SK-N-SH treated with all-trans-retinoic acid at 6 μM for 48 hours (cell line): ENCODE data around the gene ANKRD33B.

ENCODE experiments used
- ATAC-seq: fragments of 200-7000 bp; cut with Tn5 transposase; 3 replicates; pipeline ENCODE4 v1.9.1; 2020; ENCODE audit warnings: mild to moderate bottlenecking, moderate library complexity
- ARNTL ChIP-seq: fragments of 450-650 bp; formaldehyde crosslinking; IDR thresholded peaks from 2 replicates; pipeline ENCODE4 v1.5.0; 2020; ENCODE audit warnings: low read depth, mild to moderate bottlenecking, moderate library complexity, borderline replicate concordance
- BACH2 ChIP-seq: fragments of 250-450 bp; sonication (Bioruptor Pico); IDR thresholded peaks from 2 replicates; pipeline ENCODE4 v1.9.0; 2021; ENCODE audit warnings: mild to moderate bottlenecking, borderline replicate concordance
- CREB5 ChIP-seq: fragments of 250-450 bp; sonication (Bioruptor Pico); IDR thresholded peaks from 2 replicates; pipeline ENCODE4 v1.5.1; 2020; ENCODE audit warnings: low read depth, mild to moderate bottlenecking, moderate library complexity
- CSDC2 ChIP-seq: fragments of 250-450 bp; sonication (Bioruptor Pico); IDR thresholded peaks from 2 replicates; pipeline ENCODE4 v1.5.0; 2020; ENCODE audit warnings: mild to moderate bottlenecking, moderate library complexity
- CSRNP3 ChIP-seq: fragments of 250-450 bp; sonication (Bioruptor Pico); IDR thresholded peaks from 2 replicates; pipeline ENCODE4 v1.5.1; 2021; ENCODE audit warnings: mild to moderate bottlenecking, moderate library complexity
- ESRRG ChIP-seq: fragments of 250-450 bp; sonication (Bioruptor Pico); IDR thresholded peaks from 2 replicates; pipeline ENCODE4 v1.6.1; 2021; ENCODE audit warnings: mild to moderate bottlenecking
- GLIS3 ChIP-seq: fragments of 250-450 bp; sonication (Bioruptor Pico); IDR thresholded peaks from 2 replicates; pipeline ENCODE4 v1.5.0; 2020; ENCODE audit warnings: mild to moderate bottlenecking, moderate library complexity
- ISL1 ChIP-seq: fragments of 250-450 bp; sonication (Bioruptor Pico); IDR thresholded peaks from 2 replicates; pipeline ENCODE4 v2.1.2; 2022; ENCODE audit warnings: mild to moderate bottlenecking, moderate library complexity
- OSR1 ChIP-seq: fragments of 250-450 bp; sonication (Bioruptor Pico); IDR thresholded peaks from 2 replicates; pipeline ENCODE4 v1.8.0; 2022; ENCODE audit warnings: moderate library complexity, mild to moderate bottlenecking, inconsistent platforms
- PATZ1 ChIP-seq: fragments of 250-450 bp; sonication (Bioruptor Pico); IDR thresholded peaks from 2 replicates; pipeline ENCODE4 v1.8.0; 2020; ENCODE audit warnings: mild to moderate bottlenecking, moderate library complexity, borderline replicate concordance
- POU6F1 ChIP-seq: fragments of 250-450 bp; sonication (Bioruptor Pico); IDR thresholded peaks from 2 replicates; pipeline ENCODE4 v1.8.0; 2021; ENCODE audit warnings: low read depth, mild to moderate bottlenecking, moderate library complexity, borderline replicate concordance
- PPARA ChIP-seq: fragments of 250-450 bp; sonication (Bioruptor Pico); IDR thresholded peaks from 2 replicates; pipeline ENCODE4 v1.5.0; 2020; ENCODE audit warnings: mild to moderate bottlenecking, borderline replicate concordance
- RARB ChIP-seq: fragments of 250-450 bp; sonication (Bioruptor Pico); IDR thresholded peaks from 2 replicates; pipeline ENCODE4 v1.8.0; 2021; ENCODE audit warnings: mild to moderate bottlenecking, moderate library complexity
- SNAI2 ChIP-seq: fragments of 250-450 bp; sonication (Bioruptor Pico); IDR thresholded peaks from 2 replicates; pipeline ENCODE4 v1.5.0; 2020; ENCODE audit warnings: mild to moderate bottlenecking, moderate library complexity
- TCF4 ChIP-seq: fragments of 250-450 bp; sonication (Bioruptor Pico); IDR thresholded peaks from 2 replicates; pipeline ENCODE4 v1.8.0; 2021; ENCODE audit warnings: mild to moderate bottlenecking, moderate library complexity, borderline replicate concordance
- TOX ChIP-seq: fragments of 250-450 bp; sonication (Bioruptor Pico); IDR thresholded peaks from 2 replicates; pipeline ENCODE4 v1.8.0; 2021; ENCODE audit warnings: mild to moderate bottlenecking, moderate library complexity, borderline replicate concordance
- TSHZ2 ChIP-seq: fragments of 250-450 bp; sonication (Bioruptor Pico); IDR thresholded peaks from 2 replicates; pipeline ENCODE4 v1.5.0; 2020; ENCODE audit warnings: mild to moderate bottlenecking, moderate library complexity
- ZC3H10 ChIP-seq: fragments of 250-450 bp; sonication (Bioruptor Pico); IDR thresholded peaks from 2 replicates; pipeline ENCODE4 v1.5.1; 2021; ENCODE audit warnings: mild to moderate bottlenecking, moderate library complexity
- ZFP30 ChIP-seq: fragments of 450-650 bp; formaldehyde crosslinking; IDR thresholded peaks from 2 replicates; pipeline ENCODE4 v1.5.0; 2022; ENCODE audit warnings: mild to moderate bottlenecking, moderate library complexity
- ZNF565 ChIP-seq: fragments of 450-650 bp; formaldehyde crosslinking; conservative IDR thresholded peaks from 2 replicates; pipeline ENCODE4 v1.5.0; 2020; ENCODE audit warnings: low read depth, mild to moderate bottlenecking, moderate library complexity
- ZNF70 ChIP-seq: fragments of 450-650 bp; formaldehyde crosslinking; IDR thresholded peaks from 2 replicates; pipeline ENCODE4 v1.5.0; 2020; ENCODE audit warnings: mild to moderate bottlenecking, moderate library complexity
- ZNF8 ChIP-seq: fragments of 450-650 bp; formaldehyde crosslinking; IDR thresholded peaks from 2 replicates; pipeline ENCODE4 v1.5.0; 2020; ENCODE audit warnings: mild to moderate bottlenecking, moderate library complexity

Gene ANKRD33B

GRCh38 chr5:10685115-10685521 is 121.2 kb downstream of the ANKRD33B start:
- no peak for ATAC-seq
- no peak for TF ChIP-seq OSR1 (CRISPR knock-in tag)

- TF ChIP-seq ZNF565 (no peak), RARB (CRISPR knock-in tag) (no peak), ZNF70 (no peak), TOX (CRISPR knock-in tag) (no peak), CREB5 (CRISPR knock-in tag) (no peak), ZC3H10 (CRISPR knock-in tag) (no peak), TSHZ2 (CRISPR knock-in tag) (no peak), POU6F1 (CRISPR knock-in tag) (no peak), TCF4 (no peak), CSDC2 (CRISPR knock-in tag) (no peak), PPARA (CRISPR knock-in tag) (no peak), OSR1 (CRISPR knock-in tag) (no peak), SNAI2 (no peak), ARNTL (CRISPR knock-in tag) (no peak), BACH2 (CRISPR knock-in tag) (no peak)
- no peak for ATAC-seq
Observed at GRCh38 chr5:10686890-10687289, 123.0 kb downstream of the ANKRD33B start.

GRCh38 chr5:10688651-10689171 is 124.8 kb downstream of the ANKRD33B start:
- TF ChIP-seq ZNF70 (no peak), GLIS3 (no peak), ISL1 (no peak), RARB (CRISPR knock-in tag) (no peak), ZNF565 (no peak), TSHZ2 (CRISPR knock-in tag) (no peak), ZFP30 (CRISPR knock-in tag) (no peak), ZNF8 (CRISPR knock-in tag) (no peak), ESRRG (no peak), CSDC2 (CRISPR knock-in tag) (no peak), PATZ1 (no peak), CREB5 (CRISPR knock-in tag) (no peak), CSRNP3 (CRISPR knock-in tag) (no peak), SNAI2 (no peak), OSR1 (CRISPR knock-in tag) (no peak)
- ATAC-seq = no peak
